Measurements from ENCODE around the gene NFATC2. TPM values are rescaled to one million over a fixed set of nuclear protein-coding genes. Genes with fewer than 3 reads are reported as not detected.

NFATC2 gene
- total and polyA plus RNA-seq, 2 of the 4 experiments (the other 2 are of a cell fraction), result 0.18 to 0.38 TPM

- TF ChIP-seq MAZ (IDR thresholded peaks at IDR 0.05; ENCODE audit: borderline replicate concordance, low read depth, low read length) (no peak), RCOR1 (IDR thresholded peaks at IDR 0.05; ENCODE audit: insufficient replicate concordance, low read length) (no peak)
- TF ChIP-seq, protein P1, sequence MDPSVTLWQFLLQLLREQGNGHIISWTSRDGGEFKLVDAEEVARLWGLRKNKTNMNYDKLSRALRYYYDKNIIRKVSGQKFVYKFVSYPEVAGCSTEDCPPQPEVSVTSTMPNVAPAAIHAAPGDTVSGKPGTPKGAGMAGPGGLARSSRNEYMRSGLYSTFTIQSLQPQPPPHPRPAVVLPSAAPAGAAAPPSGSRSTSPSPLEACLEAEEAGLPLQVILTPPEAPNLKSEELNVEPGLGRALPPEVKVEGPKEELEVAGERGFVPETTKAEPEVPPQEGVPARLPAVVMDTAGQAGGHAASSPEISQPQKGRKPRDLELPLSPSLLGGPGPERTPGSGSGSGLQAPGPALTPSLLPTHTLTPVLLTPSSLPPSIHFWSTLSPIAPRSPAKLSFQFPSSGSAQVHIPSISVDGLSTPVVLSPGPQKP (IDR thresholded peaks at IDR 0.05; ENCODE audit: borderline replicate concordance, low read depth, low read length), result no peak
Measured at GRCh38 chr20:51413857-51414256, 128.7 kb downstream of the NFATC2 start (continued).

GRCh38 chr20:51412951-51413481, 129.5 kb downstream of the NFATC2 start:
- no peaks in the 10 kb centered on the region; the same call in 1 of the 2 replicates for H4K20me1 ChIP-seq (ENCODE audit: insufficient read depth, low read length)
- in situ Hi-C loops (cut with MboI; ENCODE audit: low sequenced_read_pairs) (no loop called here), intact Hi-C loops (cut with micrococcal nuclease) (no loop called here), dilution Hi-C loops (cut with HindIII; ENCODE audit: low sequenced_read_pairs, unreplicated experiment) (loop anchor here (25.0 kb wide), 1 partner anchor 174 kb away; no protein-coding TSS in a partner anchor)
- peaks cover 8% of the 10 kb centered on the region for H3K4me1 ChIP-seq (ENCODE audit: control insufficient read depth, insufficient read depth, low read length)
- no peak overlapping the region for H3K18ac ChIP-seq (ENCODE audit: low read depth, low read length)
- no peak overlapping the region; the same call in 1 of the 2 replicates for H2AK5ac ChIP-seq (ENCODE audit: low read depth, low read length)
- ATAC-seq (ENCODE audit: low read depth) (peak; percentile 59), DNase-seq (no peak)
- no peak overlapping the region for H3K4me2 ChIP-seq (ENCODE audit: low read depth, low read length)
- peak overlapping the region; percentile 31 to 39; a peak in 2 of 4 replicates for H4K8ac ChIP-seq (ENCODE audit: low read depth in 2 of 2, low read length in 2 of 2)
- ChIA-PET POLR2A (ENCODE audit: unreplicated experiment) (interaction anchor here (0.6 kb wide), 1 partner anchor 696 kb away, joined by 3 read pairs; no protein-coding TSS in a partner anchor), CTCF (interaction anchor here (1.8 kb wide), 1 partner anchor 37 kb away, joined by 4 read pairs; no protein-coding TSS in a partner anchor)
- no peak overlapping the region for H3K27ac ChIP-seq (ENCODE audit: insufficient read depth, low read length)
- no peak overlapping the region for H3K14ac ChIP-seq (replicated peaks; ENCODE audit: low read depth, low read length)
- no peak overlapping the region for H3K4ac ChIP-seq (ENCODE audit: low read depth, low read length)
- H3K23ac ChIP-seq (ENCODE audit: low read depth, low read length), result no peak overlapping the region
- H2BK5ac ChIP-seq (ENCODE audit: low read depth, low read length, poor library complexity, severe bottlenecking), result no peak overlapping the region
- H3K36me3 ChIP-seq (ENCODE audit: control insufficient read depth, insufficient read depth, low read length), result no peaks in the 10 kb centered on the region
- no peaks in the 10 kb centered on the region for H3K9me3 ChIP-seq (ENCODE audit: control insufficient read depth, insufficient read depth, low read length)
- H2BK20ac ChIP-seq (ENCODE audit: low read depth, low read length), result no peak overlapping the region
- H3K27me3 ChIP-seq (ENCODE audit: control insufficient read depth, insufficient read depth, low read length), result no peaks in the 10 kb centered on the region; the same call in 1 of the 2 replicates
- no peaks in the 10 kb centered on the region for H3K79me1 ChIP-seq (ENCODE audit: low read depth in 1 of 2, low read length in 2 of 2)
- no TSS peak for BruUV-seq (replicated peaks)
- H2BK120ac ChIP-seq (ENCODE audit: low read depth, low read length), result no peak overlapping the region
- no peak overlapping the region for H3K4me3 ChIP-seq (ENCODE audit: insufficient read depth, low read depth, low read length)
- no peak overlapping the region for H4K91ac ChIP-seq (ENCODE audit: insufficient read depth, low read depth, low read length)
- TF ChIP-seq CEBPB (IDR thresholded peaks at IDR 0.05; ENCODE audit: low read depth, low read length), result peak; percentile 52
- TF ChIP-seq CHD1 (IDR thresholded peaks at IDR 0.05; ENCODE audit: low read depth, low read length), result no peak
- no peak overlapping the region for H2BK15ac ChIP-seq (ENCODE audit: low read depth, low read length)
- H2AFZ ChIP-seq (replicated peaks; ENCODE audit: low read length, poor library complexity), result peak overlapping the region; percentile 45
- no CpG with 5 or more reads among the region's 15 CpGs for WGBS, 2 experiments (ENCODE audit: extremely low coverage in 2 of 2, insufficient read length in 1 of 2)
- peaks cover 3% of the 10 kb centered on the region; the same call in 1 of the 2 replicates for H3K9me1 ChIP-seq (ENCODE audit: insufficient read depth, low read length)
- no peak overlapping the region for H3K9ac ChIP-seq (ENCODE audit: low read depth, low read length)
- no peak overlapping the region for H4K5ac ChIP-seq (ENCODE audit: low read depth, low read length)
- H3K56ac ChIP-seq (ENCODE audit: extremely low read depth, insufficient read depth, low read length), result no peak overlapping the region
- no peak overlapping the region for H2AK9ac ChIP-seq (replicated peaks; ENCODE audit: low read depth, low read length, poor library complexity)

Data from IMR-90 (cell line).